ENCODE data around the gene SULF2.
"Not testable (repeated sequence)": the region's sequence is repeated elsewhere in the genome, so short reads cannot be mapped to it uniquely, and the experiment has no call there.

Gene SULF2

GRCh38 chr20:47804224-47804825 lies 19.0 kb upstream of the SULF2 start:
- not testable (repeated sequence) for DNase-seq

GRCh38 chr20:47802975-47803374 lies 17.7 kb upstream of the SULF2 start:
- no peak for DNase-seq

- no peak for DNase-seq
Measured at GRCh38 chr20:47802226-47802920, 17.1 kb upstream of the SULF2 start.

- DNase-seq = no peak
Measured at GRCh38 chr20:47801759-47802158, 16.5 kb upstream of the SULF2 start.

- no peak for DNase-seq
Measured at GRCh38 chr20:47801079-47801478, 15.8 kb upstream of the SULF2 start.

- DNase-seq = peak in 1 of 2 experiments; percentile 50
Measured at GRCh38 chr20:47800623-47801022, 15.3 kb upstream of the SULF2 start.

GRCh38 chr20:47799116-47799715 lies 13.9 kb upstream of the SULF2 start:
- no peak for DNase-seq

GRCh38 chr20:47796971-47797370 lies 11.7 kb upstream of the SULF2 start:
- DNase-seq = no peak

- DNase-seq = peak in 1 of 2 experiments; percentile 61
Measured at GRCh38 chr20:47795214-47795907, 10.1 kb upstream of the SULF2 start.

- not testable (repeated sequence) for DNase-seq
Measured at GRCh38 chr20:47794264-47794663, 9.0 kb upstream of the SULF2 start.

- DNase-seq = peak; percentile 94 to 98
Measured at GRCh38 chr20:47792021-47792618, 6.8 kb upstream of the SULF2 start.

- DNase-seq = no peak
Measured at GRCh38 chr20:47791084-47791599, 5.9 kb upstream of the SULF2 start.

GRCh38 chr20:47790580-47790965 lies 5.3 kb upstream of the SULF2 start:
- DNase-seq = no peak

GRCh38 chr20:47789764-47790579 lies 4.7 kb upstream of the SULF2 start:
- no peak for DNase-seq

- DNase-seq = no peak
Measured at GRCh38 chr20:47789081-47789763, 3.9 kb upstream of the SULF2 start.

- DNase-seq = no peak
Measured at GRCh38 chr20:47788741-47789080, 3.4 kb upstream of the SULF2 start.

GRCh38 chr20:47786765-47787107 lies 1.5 kb upstream of the SULF2 start:
- no peak for DNase-seq

GRCh38 chr20:47785854-47786764 lies 828 bp upstream of the SULF2 start:
- no peak for DNase-seq

GRCh38 chr20:47784599-47785310 lies 526 bp downstream of the SULF2 start:
- DNase-seq = no peak

Measured in NCI-H446 (cell line).